ENCODE results near the gene OPA3. TPM values are rescaled to one million over a fixed set of nuclear protein-coding genes. Genes with fewer than 3 reads are reported as not detected.

The OPA3 gene
- total RNA-seq, 4 donors from 2014 or later, result 5.4 to 30.8 (median 17.0) TPM

- peak; percentile 65 to 70 for DNase-seq
- H3K4me3 ChIP-seq (replicated peaks in 1 of 3), result peak overlapping the region in 1 of 3 donors; percentile 23
- H3K4me1 ChIP-seq, result peaks cover 10 to 15% of the 10 kb centered on the region in 2 donors
- H3K27ac ChIP-seq, result no peak overlapping the region
- intact Hi-C loops (cut with DNase I), result loop anchor here (10.0 kb wide), 1 partner anchor 156 kb away; no protein-coding TSS in a partner anchor
- H3K27me3 ChIP-seq, result no peaks in the 10 kb centered on the region
- TF ChIP-seq POLR2A (IDR thresholded peaks at IDR 0.05), result no peak
- TF ChIP-seq CTCF (IDR thresholded peaks at IDR 0.05), result no peak
- no peaks in the 10 kb centered on the region for H3K9me3 ChIP-seq
- H3K36me3 ChIP-seq, result peaks cover 0 to 12% of the 10 kb centered on the region in 2 donors
- WGBS, 2 donors, result 3 to 7% methylated on average over 13 to 32 of the region's 49 CpGs
Measured at GRCh38 chr19:45528744-45529419, 55.7 kb downstream of the OPA3 start.

- intact Hi-C loops (cut with DNase I), result loop anchor here (10.0 kb wide), 1 partner anchor 157 kb away; no protein-coding TSS in a partner anchor
Measured at GRCh38 chr19:45528149-45528743, 56.4 kb downstream of the OPA3 start.

GRCh38 chr19:45527731-45528130 lies 56.9 kb downstream of the OPA3 start:
- WGBS, 2 donors, result 81 to 82% methylated on average over 15 of the region's 15 CpGs
- Histone ChIP-seq H3K27me3 (no peaks in the 10 kb centered on the region), H3K4me1 (peaks cover 10 to 15% of the 10 kb centered on the region in 2 donors), H3K36me3 (peaks cover 0 to 13% of the 10 kb centered on the region in 2 donors), H3K9me3 (no peaks in the 10 kb centered on the region), H3K4me3 (replicated peaks in 1 of 3) (no peak overlapping the region), H3K27ac (no peak overlapping the region)
- intact Hi-C loops (cut with DNase I), result loop anchor here (10.0 kb wide), 1 partner anchor 157 kb away; no protein-coding TSS in a partner anchor
- no peak for TF ChIP-seq CTCF (IDR thresholded peaks at IDR 0.05)
- no peak for TF ChIP-seq POLR2A (IDR thresholded peaks at IDR 0.05)
- no peak for DNase-seq

More at GRCh38 chr19:45528149-45528743, 56.4 kb downstream of the OPA3 start:
- 31% methylated on average over 17 of the region's 17 CpGs for WGBS, 2 donors
- Histone ChIP-seq H3K27me3 (no peaks in the 10 kb centered on the region), H3K27ac (no peak overlapping the region), H3K36me3 (peaks cover 0 to 12% of the 10 kb centered on the region in 2 donors), H3K9me3 (no peaks in the 10 kb centered on the region), H3K4me1 (peaks cover 10 to 15% of the 10 kb centered on the region in 2 donors), H3K4me3 (replicated peaks in 1 of 3) (no peak overlapping the region)
- DNase-seq, result peak in 1 of 2 donors; percentile 33
- TF ChIP-seq POLR2A (IDR thresholded peaks at IDR 0.05) (no peak), CTCF (IDR thresholded peaks at IDR 0.05) (no peak)

GRCh38 chr19:45526971-45527370 lies 57.6 kb downstream of the OPA3 start:
- 83 to 95% methylated on average over 4 of the region's 4 CpGs for WGBS, 2 donors
- Histone ChIP-seq H3K36me3 (peaks cover 4 to 18% of the 10 kb centered on the region in 2 donors), H3K27ac (no peak overlapping the region), H3K9me3 (no peaks in the 10 kb centered on the region), H3K4me3 (replicated peaks in 1 of 3) (no peak overlapping the region), H3K4me1 (peaks cover 10 to 15% of the 10 kb centered on the region in 2 donors), H3K27me3 (no peaks in the 10 kb centered on the region)
- TF ChIP-seq CTCF (IDR thresholded peaks at IDR 0.05), result no peak
- TF ChIP-seq POLR2A (IDR thresholded peaks at IDR 0.05), result no peak
- no peak for DNase-seq
- intact Hi-C loops (cut with DNase I), result loop anchor here (10.0 kb wide), 1 partner anchor 158 kb away; no protein-coding TSS in a partner anchor

GRCh38 chr19:45526143-45526542 lies 58.5 kb downstream of the OPA3 start:
- H3K27ac ChIP-seq, result no peak overlapping the region
- intact Hi-C loops (cut with DNase I), result loop anchor here (10.0 kb wide), 1 partner anchor 159 kb away; no protein-coding TSS in a partner anchor

More at GRCh38 chr19:45526143-45526542, 58.5 kb downstream of the OPA3 start:
- Histone ChIP-seq H3K4me1 (peaks cover 10 to 15% of the 10 kb centered on the region in 2 donors), H3K27me3 (no peaks in the 10 kb centered on the region), H3K36me3 (peaks cover 6 to 19% of the 10 kb centered on the region in 2 donors), H3K4me3 (replicated peaks in 1 of 3) (no peak overlapping the region), H3K9me3 (no peaks in the 10 kb centered on the region)
- 68 to 78% methylated on average over 9 of the region's 9 CpGs for WGBS, 2 donors
- TF ChIP-seq POLR2A (IDR thresholded peaks at IDR 0.05) (no peak), CTCF (IDR thresholded peaks at IDR 0.05) (no peak)
- DNase-seq, result peak; percentile 70 to 78
